Measurements from ENCODE around the gene GALK2. TPM values are rescaled to one million over a fixed set of nuclear protein-coding genes. Genes with fewer than 3 reads are reported as not detected.
"Not testable (repeated sequence)": the region's sequence is repeated elsewhere in the genome, so short reads cannot be mapped to it uniquely, and the experiment has no call there.

Gene GALK2
- total RNA-seq, 2 donors from 2014 or later = 21.5 to 35.6 TPM

GRCh38 chr15:49179433-49180190 lies 9.6 kb downstream of the GALK2 start:
- intact Hi-C loops (cut with DNase I) = no loop called here
- no peaks in the 10 kb centered on the region for H3K9me3 ChIP-seq
- TF ChIP-seq POLR2A (IDR thresholded peaks at IDR 0.05) (no peak), CTCF (IDR thresholded peaks at IDR 0.05) (no peak)
- no peak overlapping the region for H3K4me3 ChIP-seq
- H3K27me3 ChIP-seq = no peaks in the 10 kb centered on the region
- no peak overlapping the region for H3K27ac ChIP-seq
- DNase-seq (no peak), ATAC-seq (no peak)
- H3K4me1 ChIP-seq = peaks cover 7% of the 10 kb centered on the region
- no peaks in the 10 kb centered on the region for H3K36me3 ChIP-seq (replicated peaks in 1 of 2; ENCODE audit: insufficient read depth in 1 of 2, low read depth in 2 of 2)
- WGBS, 2 donors = 85 to 97% methylated on average over 1 of the region's 1 CpG

- Histone ChIP-seq H3K36me3 (replicated peaks in 1 of 2; ENCODE audit: insufficient read depth in 1 of 2, low read depth in 2 of 2) (no peaks in the 10 kb centered on the region), H3K4me3 (no peak overlapping the region), H3K9me3 (no peaks in the 10 kb centered on the region), H3K27ac (no peak overlapping the region), H3K4me1 (no peaks in the 10 kb centered on the region), H3K27me3 (no peaks in the 10 kb centered on the region)
- no peak for ATAC-seq
- TF ChIP-seq CTCF (IDR thresholded peaks at IDR 0.05) (no peak), POLR2A (IDR thresholded peaks at IDR 0.05) (no peak)
- intact Hi-C loops (cut with DNase I) = no loop called here
- DNase-seq = no peak
- 92 to 97% methylated on average over 4 of the region's 4 CpGs for WGBS, 2 donors
Observed at GRCh38 chr15:49182128-49182527, 12.1 kb downstream of the GALK2 start.

- H3K4me3 ChIP-seq; ATAC-seq; intact Hi-C loops (cut with DNase I): not testable (repeated sequence)
Observed at GRCh38 chr15:49183741-49184140, 13.7 kb downstream of the GALK2 start.

GRCh38 chr15:49185473-49185872 lies 15.4 kb downstream of the GALK2 start:
- WGBS, 2 donors = 91 to 97% methylated on average over 1 of the region's 1 CpG

More at GRCh38 chr15:49183741-49184140, 13.7 kb downstream of the GALK2 start:
- 63 to 74% methylated on average over 3 of the region's 3 CpGs for WGBS, 2 donors
- not testable (repeated sequence) for H3K36me3 ChIP-seq (replicated peaks in 1 of 2; ENCODE audit: insufficient read depth in 1 of 2, low read depth in 2 of 2); H3K9me3 ChIP-seq; DNase-seq; H3K27me3 ChIP-seq; H3K27ac ChIP-seq
- H3K4me1 ChIP-seq = peaks cover 13% of the 10 kb centered on the region

More at GRCh38 chr15:49185473-49185872, 15.4 kb downstream of the GALK2 start:
- intact Hi-C loops (cut with DNase I) = no loop called here
- Histone ChIP-seq H3K27ac (no peak overlapping the region), H3K9me3 (no peaks in the 10 kb centered on the region), H3K4me1 (peaks cover 13% of the 10 kb centered on the region), H3K4me3 (no peak overlapping the region), H3K27me3 (no peaks in the 10 kb centered on the region), H3K36me3 (replicated peaks in 1 of 2; ENCODE audit: insufficient read depth in 1 of 2, low read depth in 2 of 2) (no peaks in the 10 kb centered on the region)
- TF ChIP-seq POLR2A (IDR thresholded peaks at IDR 0.05) (no peak), CTCF (IDR thresholded peaks at IDR 0.05) (no peak)
- ATAC-seq (no peak), DNase-seq (no peak)

All from body of pancreas (tissue), 4 donors.